Stimulated activated CD4-positive, alpha-beta T cell treated with anti-CD3 and anti-CD28 coated beads, Interleukin-12 subunit alpha, Interleukin-12 subunit beta, amount 100 ng/mL, for 4 hours (primary cell): ENCODE measurements around the gene CPT2.
"Not testable (repeated sequence)": the region's sequence is repeated elsewhere in the genome, so short reads cannot be mapped to it uniquely, and the experiment has no call there.

ENCODE experiments used
- DNase-seq: peaks from one replicate; pipeline ENCODE4 v3.0.0-alpha.2; 2020

Gene CPT2

DNA sequence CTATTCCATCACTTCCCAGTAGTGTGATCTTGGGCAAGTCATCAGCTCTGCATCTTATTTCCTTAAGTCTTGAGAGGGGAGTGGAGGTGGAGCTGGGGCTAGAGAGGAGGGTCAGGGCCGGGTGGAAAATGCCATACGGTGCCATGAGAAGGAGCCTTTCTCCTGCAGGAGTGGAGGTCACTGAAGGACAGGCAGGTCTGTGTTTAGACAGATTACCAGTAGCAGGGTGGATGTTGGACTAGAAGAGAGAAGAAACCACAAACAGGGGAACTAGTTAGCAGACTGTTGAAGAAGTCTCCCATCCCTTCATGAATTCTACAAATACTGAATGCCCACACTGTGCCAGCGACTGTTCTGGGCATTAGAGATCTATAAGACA lies 13.9 kb upstream of the CPT2 start:
- no peak for DNase-seq

GRCh38 chr1:53183095-53183990 lies 13.3 kb upstream of the CPT2 start:
- no peak for DNase-seq

DNA sequence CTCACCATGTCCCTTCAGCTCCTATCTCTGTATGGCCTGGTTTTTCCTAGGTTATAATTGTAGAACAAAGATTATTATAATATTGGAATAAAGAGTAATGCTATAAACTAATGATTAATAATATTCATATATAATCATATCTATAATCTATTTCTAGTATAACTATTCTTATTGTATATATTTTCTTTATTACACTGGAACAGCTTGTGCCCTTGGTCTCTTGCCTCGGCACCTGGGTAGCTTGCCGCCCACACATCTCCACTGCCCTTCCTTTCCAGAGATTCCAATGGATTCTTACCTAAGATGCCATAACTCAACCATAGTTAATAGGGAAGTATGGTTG lies 10.7 kb upstream of the CPT2 start:
- not testable (repeated sequence) for DNase-seq

GRCh38 chr1:53186533-53186932 lies 10.1 kb upstream of the CPT2 start:
- no peak for DNase-seq

DNA sequence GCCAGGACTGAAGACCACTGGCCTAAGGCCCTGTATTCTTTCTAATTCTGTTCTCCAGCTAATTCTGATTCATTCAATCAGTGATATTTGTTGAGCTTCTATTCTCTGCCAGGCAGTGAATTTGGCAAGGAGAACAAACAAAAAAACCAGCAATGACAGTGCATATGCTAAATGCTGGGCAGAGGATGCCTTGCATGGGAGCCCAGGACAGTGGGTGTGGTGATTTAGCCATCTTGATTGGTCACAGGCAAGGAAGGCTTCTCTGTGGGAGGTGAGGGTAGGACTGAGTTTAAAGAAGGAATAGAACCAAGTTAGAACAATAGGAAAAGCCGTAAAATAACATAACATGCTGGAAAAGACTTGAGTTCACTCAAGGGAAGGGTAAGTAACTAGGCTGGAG lies 9.2 kb upstream of the CPT2 start:
- DNase-seq, result no peak

- DNase-seq, result no peak
Measured at GRCh38 chr1:53188099-53188498, 8.5 kb upstream of the CPT2 start.

GRCh38 chr1:53189061-53189460 lies 7.6 kb upstream of the CPT2 start:
- DNase-seq, result no peak

DNA sequence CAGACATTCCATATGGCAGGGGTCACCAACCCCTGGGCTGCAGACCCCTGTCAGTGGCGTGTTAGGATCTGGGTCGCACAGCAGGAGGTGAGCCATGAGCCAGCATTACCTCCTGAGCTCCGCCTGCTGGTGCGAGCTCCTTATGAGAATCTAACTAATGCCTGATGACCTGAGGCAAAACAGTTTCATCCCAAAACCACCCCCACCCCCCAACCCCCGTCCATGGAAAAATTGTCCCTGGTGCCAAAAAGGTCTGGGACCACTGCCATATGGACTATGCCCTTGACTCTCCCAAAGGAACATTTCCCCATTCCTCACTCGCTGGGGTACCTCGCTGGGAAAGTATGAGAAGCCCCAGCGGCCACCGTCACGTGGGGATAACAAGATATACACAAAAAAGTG lies 6.4 kb upstream of the CPT2 start:
- no peak for DNase-seq

DNA sequence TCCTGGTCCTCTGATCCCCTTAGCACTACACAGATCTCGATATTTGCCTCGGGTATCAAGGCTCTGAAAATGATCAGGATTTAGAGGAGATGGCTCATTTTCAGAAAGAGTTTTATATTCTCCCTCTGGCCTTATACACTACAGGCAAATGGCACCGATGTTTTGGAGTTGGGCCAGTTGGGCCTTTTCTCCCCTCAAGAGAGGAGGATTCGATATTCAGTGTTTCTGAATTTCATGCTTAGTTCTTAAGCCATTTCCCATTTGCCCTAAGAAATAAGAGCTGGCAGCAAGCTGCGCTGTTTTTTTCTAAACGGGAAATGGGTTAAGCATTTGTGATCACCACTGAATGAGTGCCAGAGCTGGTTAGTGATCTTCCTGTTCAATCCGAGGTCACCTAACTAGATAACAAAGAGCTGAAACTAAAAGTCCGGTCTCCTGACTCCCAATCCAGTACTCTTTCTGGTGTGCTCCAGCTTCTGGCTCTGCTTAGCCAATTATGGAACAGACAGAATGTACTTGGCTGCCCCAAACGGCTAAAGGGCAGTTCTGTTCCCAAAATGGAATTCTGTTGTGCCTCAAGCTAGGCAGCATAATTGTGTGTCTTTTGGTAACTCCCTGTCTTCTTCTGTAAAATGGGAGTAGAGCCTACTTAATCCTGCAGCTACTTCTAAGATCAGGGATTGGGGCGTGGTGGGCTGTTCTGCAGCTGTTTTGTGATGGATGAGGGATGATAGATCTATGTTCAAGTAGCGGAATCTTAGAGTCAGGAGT lies 1.2 kb upstream of the CPT2 start:
- DNase-seq, result no peak

- no peak for DNase-seq
Measured at GRCh38 chr1:53196017-53196484, 573 bp upstream of the CPT2 start.

- no peak for DNase-seq
Measured at GRCh38 chr1:53197291-53198200, 922 bp downstream of the CPT2 start.

GRCh38 chr1:53198241-53198651 lies 1.6 kb downstream of the CPT2 start:
- no peak for DNase-seq

DNA sequence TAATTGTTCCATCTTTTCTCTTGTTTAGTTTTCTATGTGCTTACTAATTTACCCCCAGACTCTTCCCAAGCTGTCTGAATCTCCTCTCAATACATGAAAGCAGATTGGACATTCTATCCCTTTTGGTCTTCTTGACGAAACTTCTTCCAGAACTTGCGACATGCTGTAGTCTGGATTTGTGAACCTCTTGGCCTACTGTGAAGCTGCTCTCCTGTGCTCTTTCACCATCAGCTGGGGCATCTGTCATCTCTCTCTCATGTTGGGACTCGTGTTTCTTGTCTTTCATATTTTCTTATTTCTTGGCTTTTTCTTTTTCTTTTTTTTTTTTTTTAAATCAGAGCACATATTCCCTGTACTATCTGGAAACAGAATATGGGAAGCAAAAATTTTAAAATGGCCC lies 6.8 kb downstream of the CPT2 start:
- DNase-seq, result no peak

GRCh38 chr1:53205496-53205895 lies 8.9 kb downstream of the CPT2 start:
- not testable (repeated sequence) for DNase-seq

DNA sequence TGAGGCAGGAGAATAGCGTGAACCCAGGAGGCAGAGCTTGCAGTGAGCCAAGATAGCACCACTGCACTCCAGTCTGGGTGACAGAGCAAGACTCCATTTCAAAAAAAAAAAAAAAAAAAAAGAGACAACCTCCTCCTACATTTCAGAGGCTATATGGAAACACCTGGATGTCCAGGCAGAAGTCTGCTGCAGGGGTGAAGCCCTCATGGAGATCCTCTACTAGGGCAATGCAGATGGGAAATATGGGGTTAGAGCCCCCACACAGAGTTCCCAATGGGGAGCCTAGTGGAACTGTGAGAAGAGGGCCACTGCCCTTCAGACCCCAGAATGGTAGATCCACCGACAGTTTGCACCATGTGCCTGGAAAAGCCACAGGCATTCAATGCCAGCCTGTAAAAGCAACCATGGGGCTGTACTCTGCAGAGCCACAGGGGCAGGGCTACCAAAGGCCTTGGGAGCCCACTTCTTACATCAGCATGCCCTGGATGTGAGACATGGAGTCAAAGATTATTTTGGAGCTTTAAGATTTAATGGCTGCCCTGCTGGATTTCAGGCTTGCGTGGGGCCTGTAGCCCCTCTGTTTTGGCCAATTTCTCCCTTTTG lies 9.6 kb downstream of the CPT2 start:
- not testable (repeated sequence) for DNase-seq

DNA sequence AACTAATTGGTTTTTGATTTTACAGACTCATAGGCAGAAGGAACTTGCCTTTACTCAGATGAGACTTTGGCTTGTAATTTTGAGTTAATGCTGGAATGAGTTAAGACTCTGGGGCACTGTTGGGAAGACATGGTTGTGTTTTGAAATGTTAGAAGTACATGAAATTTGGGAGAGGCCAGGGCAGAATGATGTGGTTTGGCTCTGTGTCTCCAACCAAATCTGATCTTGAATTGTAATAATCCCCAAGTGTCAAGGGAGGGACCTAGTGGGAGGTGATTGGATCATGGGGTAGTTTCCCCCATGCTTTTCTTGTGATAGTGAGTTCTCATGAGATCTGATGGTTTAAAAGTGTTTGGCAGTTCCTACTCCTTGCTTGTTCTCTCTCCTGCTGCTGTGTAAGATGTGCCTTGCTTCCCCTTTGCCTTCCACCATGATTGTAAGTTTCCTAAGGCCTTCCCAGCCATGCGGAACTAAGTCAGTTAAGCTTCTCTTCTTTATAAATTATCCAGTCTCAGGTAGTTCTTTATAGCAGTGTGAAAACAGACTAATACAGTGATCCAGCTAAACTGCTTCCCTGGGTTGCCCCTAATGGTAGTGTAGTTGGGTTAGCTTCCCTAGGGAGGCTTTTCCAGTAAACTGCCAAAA lies 10.2 kb downstream of the CPT2 start:
- DNase-seq, result no peak

DNA sequence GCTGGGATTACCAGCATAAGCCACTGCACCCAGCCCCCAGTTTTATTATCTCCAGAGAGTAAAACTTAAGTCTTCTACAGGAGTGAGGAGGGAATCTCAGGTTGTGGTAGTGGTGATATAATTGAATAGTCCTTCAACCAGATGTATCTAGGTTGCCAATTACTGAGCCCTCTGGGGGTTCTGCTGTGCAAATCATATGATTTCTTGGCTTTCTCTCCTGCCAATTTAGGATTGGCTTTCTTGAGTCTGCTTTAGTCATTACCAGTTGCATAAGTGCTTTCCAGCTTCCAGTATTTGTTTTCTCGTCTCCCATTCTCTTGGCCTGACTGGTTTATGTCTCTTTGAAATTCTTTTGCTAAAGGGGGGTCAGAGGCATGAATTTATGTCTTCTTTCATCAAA lies 11.1 kb downstream of the CPT2 start:
- DNase-seq, result no peak

DNA sequence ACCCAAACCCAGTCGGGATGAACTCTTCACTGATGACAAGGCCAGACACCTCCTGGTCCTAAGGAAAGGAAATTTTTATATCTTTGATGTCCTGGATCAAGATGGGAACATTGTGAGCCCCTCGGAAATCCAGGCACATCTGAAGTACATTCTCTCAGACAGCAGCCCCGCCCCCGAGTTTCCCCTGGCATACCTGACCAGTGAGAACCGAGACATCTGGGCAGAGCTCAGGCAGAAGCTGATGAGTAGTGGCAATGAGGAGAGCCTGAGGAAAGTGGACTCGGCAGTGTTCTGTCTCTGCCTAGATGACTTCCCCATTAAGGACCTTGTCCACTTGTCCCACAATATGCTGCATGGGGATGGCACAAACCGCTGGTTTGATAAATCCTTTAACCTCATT lies 13.7 kb downstream of the CPT2 start:
- DNase-seq, result no peak

DNA sequence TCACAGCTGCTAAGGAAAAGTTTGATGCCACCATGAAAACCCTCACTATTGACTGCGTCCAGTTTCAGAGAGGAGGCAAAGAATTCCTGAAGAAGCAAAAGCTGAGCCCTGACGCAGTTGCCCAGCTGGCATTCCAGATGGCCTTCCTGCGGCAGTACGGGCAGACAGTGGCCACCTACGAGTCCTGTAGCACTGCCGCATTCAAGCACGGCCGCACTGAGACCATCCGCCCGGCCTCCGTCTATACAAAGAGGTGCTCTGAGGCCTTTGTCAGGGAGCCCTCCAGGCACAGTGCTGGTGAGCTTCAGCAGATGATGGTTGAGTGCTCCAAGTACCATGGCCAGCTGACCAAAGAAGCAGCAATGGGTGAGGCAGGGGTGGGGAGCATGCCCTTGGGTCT lies 14.3 kb downstream of the CPT2 start:
- DNase-seq, result no peak

- no peak for DNase-seq
Measured at GRCh38 chr1:53214376-53214940, 17.8 kb downstream of the CPT2 start.

- no peak for DNase-seq
Measured at GRCh38 chr1:53218201-53218600, 21.6 kb downstream of the CPT2 start.

GRCh38 chr1:53219711-53220110 lies 23.1 kb downstream of the CPT2 start:
- DNase-seq, result no peak
